ENCODE data around the gene PLEKHM3.

- no peak for TF ChIP-seq GATA2 (IDR thresholded peaks at IDR 0.05; ENCODE audit: low read depth, low read length)
- no peak for TF ChIP-seq GATA3 (IDR thresholded peaks at IDR 0.05; ENCODE audit: low read depth, low read length)
Observed at GRCh38 chr2:207848545-207848928, 176.8 kb downstream of the PLEKHM3 start.
